Effector memory CD4-positive, alpha-beta T cell (primary cell): ENCODE results near the gene VEZF1.
"Not testable (repeated sequence)": the region's sequence is repeated elsewhere in the genome, so short reads cannot be mapped to it uniquely, and the experiment has no call there.

ENCODE experiments used
- DNase-seq, 3 donors: peaks; one replicate each; pipeline ENCODE4 v3.0.0-alpha.2; 2020
- H3K27ac ChIP-seq: 2 replicates; pipeline ENCODE4 v1.7.0; 2013; ENCODE audit warnings: mild to moderate bottlenecking, low read length, moderate library complexity; ENCODE audit not compliant: insufficient read depth, poor library complexity, severe bottlenecking
- H3K27me3 ChIP-seq: replicated peaks from 2 replicates; pipeline ENCODE4 v1.7.0; 2013; ENCODE audit warnings: mild to moderate bottlenecking, low read length; ENCODE audit not compliant: insufficient read depth, control insufficient read depth, poor library complexity, severe bottlenecking
- H3K36me3 ChIP-seq: 2 replicates; pipeline ENCODE4 v1.7.0; 2013; ENCODE audit warnings: mild to moderate bottlenecking, low read length, moderate library complexity; ENCODE audit not compliant: control insufficient read depth, insufficient read depth
- H3K4me1 ChIP-seq: 2 replicates; pipeline ENCODE4 v1.7.0; 2013; ENCODE audit warnings: low read length, mild to moderate bottlenecking; ENCODE audit not compliant: control insufficient read depth, insufficient read depth, poor library complexity, severe bottlenecking
- H3K4me3 ChIP-seq: 2 replicates; pipeline ENCODE4 v1.7.0; 2013; ENCODE audit warnings: low read length, low read depth, mild to moderate bottlenecking; ENCODE audit not compliant: insufficient read depth, poor library complexity, severe bottlenecking
- H3K9me3 ChIP-seq: 2 replicates; pipeline ENCODE4 v1.7.0; 2013; ENCODE audit warnings: mild to moderate bottlenecking, low read length, moderate library complexity; ENCODE audit not compliant: control insufficient read depth

The VEZF1 gene

DNA sequence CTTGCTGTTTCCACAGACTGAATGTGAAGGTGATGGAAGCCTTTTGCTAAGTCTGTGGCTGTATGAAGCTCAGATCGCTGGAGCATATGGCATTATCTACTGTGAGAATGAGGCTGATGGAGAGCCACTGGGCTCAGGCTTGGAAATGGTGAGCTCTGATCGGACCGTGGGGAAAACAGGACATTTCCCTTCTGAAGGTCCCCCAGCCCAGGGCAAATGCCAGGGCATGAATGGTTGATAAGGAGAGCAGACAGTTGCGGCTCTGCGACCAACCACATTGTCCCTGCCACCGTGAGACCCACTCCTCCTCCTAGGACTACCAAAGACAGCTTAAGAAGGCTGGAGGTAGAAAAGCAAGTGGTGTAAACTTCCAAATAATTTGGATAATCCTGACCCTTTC lies 28.1 kb downstream of the VEZF1 start:
- peaks cover 12% of the 10 kb centered on the region for H3K4me1 ChIP-seq
- H3K27me3 ChIP-seq: peaks cover 5% of the 10 kb centered on the region

GRCh38 chr17:57958391-57958790 lies 29.7 kb downstream of the VEZF1 start:
- not testable (repeated sequence) for DNase-seq, H3K27ac ChIP-seq, H3K4me3 ChIP-seq, H3K36me3 ChIP-seq, H3K27me3 ChIP-seq, H3K9me3 ChIP-seq
- peaks cover 16% of the 10 kb centered on the region for H3K4me1 ChIP-seq

More for the DNA sequence above, 28.1 kb downstream of the VEZF1 start:
- H3K36me3 ChIP-seq: no peaks in the 10 kb centered on the region
- H3K4me3 ChIP-seq: no peak overlapping the region
- no peak for DNase-seq
- no peaks in the 10 kb centered on the region for H3K9me3 ChIP-seq
- no peak overlapping the region for H3K27ac ChIP-seq

- DNase-seq: no peak
- no peak overlapping the region for H3K27ac ChIP-seq
- peaks cover 5% of the 10 kb centered on the region for H3K27me3 ChIP-seq
Measured at GRCh38 chr17:57957886-57958285, 30.2 kb downstream of the VEZF1 start.

GRCh38 chr17:57957120-57957850 lies 30.8 kb downstream of the VEZF1 start:
- H3K4me1 ChIP-seq: peaks cover 16% of the 10 kb centered on the region
- no peak overlapping the region for H3K27ac ChIP-seq
- H3K4me3 ChIP-seq: no peak overlapping the region
- peaks cover 5% of the 10 kb centered on the region for H3K27me3 ChIP-seq
- H3K9me3 ChIP-seq: no peaks in the 10 kb centered on the region
- H3K36me3 ChIP-seq: no peaks in the 10 kb centered on the region
- no peak for DNase-seq

More at GRCh38 chr17:57957886-57958285, 30.2 kb downstream of the VEZF1 start:
- Histone ChIP-seq H3K9me3 (no peaks in the 10 kb centered on the region), H3K4me3 (no peak overlapping the region), H3K4me1 (peaks cover 16% of the 10 kb centered on the region), H3K36me3 (no peaks in the 10 kb centered on the region)

DNA sequence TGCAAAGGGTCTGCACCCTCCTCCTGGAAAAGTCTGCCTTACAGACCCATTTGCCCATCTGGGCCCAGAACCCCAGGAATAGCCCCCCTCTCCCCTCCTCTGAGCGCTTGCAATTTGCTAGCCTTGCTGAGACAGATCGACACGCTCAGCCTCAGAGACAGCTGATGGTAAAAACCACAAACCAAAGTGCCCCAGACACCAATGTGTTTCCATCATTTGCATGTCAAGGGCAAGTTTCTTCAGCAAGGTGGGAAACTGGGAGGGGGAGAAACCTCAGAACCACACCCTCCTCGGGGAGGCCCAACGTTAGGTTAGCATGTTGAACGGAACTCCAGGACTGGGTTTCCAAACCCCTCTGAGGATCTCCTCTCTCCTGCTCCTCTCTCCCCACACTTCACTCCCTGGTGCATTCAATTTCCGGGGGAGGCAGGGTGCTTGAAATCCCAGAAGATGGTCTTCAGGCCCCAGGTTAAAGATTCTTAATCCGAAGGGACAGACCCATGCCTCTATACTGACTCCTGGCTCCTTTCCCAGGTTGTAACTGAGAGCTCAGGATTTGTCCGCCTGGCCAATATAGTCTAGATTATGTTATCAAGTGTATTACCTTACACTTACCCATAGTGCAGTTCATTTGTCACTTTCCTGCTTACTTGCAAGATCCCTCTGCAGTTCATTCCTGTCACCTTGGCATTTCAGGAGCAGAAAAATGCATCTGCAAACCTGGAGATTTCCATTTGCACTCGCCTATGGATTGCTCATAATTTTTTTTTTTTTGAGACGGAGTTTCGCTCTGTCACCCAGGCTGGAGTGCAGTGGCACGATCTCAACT lies 31.5 kb downstream of the VEZF1 start:
- peak; percentile 17 to 25 (median 17) for DNase-seq
- peaks cover 5% of the 10 kb centered on the region for H3K27me3 ChIP-seq
- no peaks in the 10 kb centered on the region for H3K36me3 ChIP-seq
- H3K4me1 ChIP-seq: peaks cover 16% of the 10 kb centered on the region
- peak overlapping the region; percentile 66 for H3K4me3 ChIP-seq
- H3K27ac ChIP-seq: no peak overlapping the region
- H3K9me3 ChIP-seq: no peaks in the 10 kb centered on the region

DNA sequence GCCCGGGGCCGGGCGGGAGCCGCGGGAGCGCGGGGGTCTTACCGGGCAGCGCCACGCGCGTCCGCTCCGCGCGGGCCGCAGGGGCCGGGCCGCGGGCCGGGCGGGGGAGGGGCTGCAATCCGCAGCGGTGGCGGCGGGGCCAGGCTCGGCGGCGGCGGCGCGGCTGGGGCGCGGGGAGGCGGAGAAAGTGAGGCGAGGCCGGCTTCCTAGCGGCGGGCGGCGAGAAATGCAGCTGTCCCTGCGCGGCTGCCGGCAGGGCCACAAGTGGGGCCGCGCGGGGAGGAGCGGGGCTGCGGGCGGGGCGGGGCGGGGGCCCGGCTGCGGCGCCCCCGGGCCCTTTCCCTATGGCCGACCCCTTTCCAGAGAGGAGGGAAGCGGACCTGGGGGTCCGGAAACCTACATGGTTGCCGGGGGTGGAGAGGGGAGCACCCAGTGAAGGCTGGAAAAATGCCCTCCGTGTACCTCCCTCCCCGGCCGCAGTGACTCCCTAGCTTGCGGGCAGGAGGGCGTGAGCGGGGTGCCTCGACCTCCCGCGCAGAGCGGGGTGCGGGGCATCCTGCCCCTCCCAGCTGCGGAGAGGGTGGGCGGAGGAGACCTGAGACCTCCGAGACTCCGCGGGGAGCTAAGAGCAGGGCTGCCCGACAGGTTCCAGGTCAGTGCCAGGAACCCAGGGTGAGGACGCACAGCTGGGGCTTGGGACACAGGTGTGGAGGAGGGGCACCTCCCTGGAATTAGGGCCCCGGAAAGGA lies 32.7 kb downstream of the VEZF1 start, which contains the start of gene CUEDC1:
Gene CUEDC1 (minus strand): TSS at position 230 of the 749 bp plus-strand sequence. CDS start 69,848 bp downstream, outside the sequence.
- DNase-seq: peak; percentile 25 to 46 (median 28)
- Histone ChIP-seq H3K27me3 (peaks cover 5% of the 10 kb centered on the region), H3K9me3 (no peaks in the 10 kb centered on the region), H3K27ac (peak within 1 kb of the TSS; percentile 25), H3K4me1 (peaks cover 16% of the 10 kb centered on the region), H3K36me3 (no peaks in the 10 kb centered on the region), H3K4me3 (peak within 1 kb of the TSS; percentile 66)

GRCh38 chr17:57954397-57955182 lies 33.5 kb downstream of the VEZF1 start:
- no peaks in the 10 kb centered on the region for H3K36me3 ChIP-seq
- peaks cover 16% of the 10 kb centered on the region for H3K4me1 ChIP-seq
- peaks cover 5% of the 10 kb centered on the region for H3K27me3 ChIP-seq
- no peak overlapping the region for H3K4me3 ChIP-seq
- H3K9me3 ChIP-seq: no peaks in the 10 kb centered on the region
- DNase-seq: no peak
- H3K27ac ChIP-seq: no peak overlapping the region

DNA sequence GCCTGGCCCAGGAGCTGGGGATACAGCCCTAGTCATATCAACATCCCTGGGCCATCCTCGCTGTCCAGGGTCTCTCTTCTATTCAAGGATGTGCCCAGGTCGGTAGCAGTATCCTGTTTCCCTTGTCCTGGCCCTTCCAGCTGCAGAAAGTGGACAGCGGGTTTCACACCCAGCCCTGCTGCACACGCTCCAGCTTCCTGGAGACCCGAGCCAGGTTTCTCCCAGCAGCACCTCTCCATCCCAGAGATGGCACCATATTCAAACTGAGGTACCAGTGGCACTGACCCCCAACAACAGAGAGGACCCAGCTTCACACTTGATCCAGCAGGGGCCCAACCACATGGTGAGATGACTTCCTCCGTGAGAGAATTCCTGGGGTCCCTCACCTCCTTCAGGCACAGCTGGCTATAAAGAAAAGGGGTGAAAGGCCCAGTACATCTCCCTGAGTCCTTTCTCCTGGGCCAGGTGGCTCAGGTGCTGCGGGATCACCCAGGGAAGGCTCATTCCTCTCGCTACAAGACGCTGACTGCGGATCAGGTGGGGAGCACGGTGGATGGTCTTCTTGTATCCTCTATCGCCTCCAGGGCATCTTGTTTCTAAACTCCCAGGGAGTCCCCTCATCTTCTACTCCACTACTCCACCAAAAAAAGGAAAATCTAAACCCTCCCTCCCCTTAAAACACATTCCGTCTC lies 34.2 kb downstream of the VEZF1 start:
- Histone ChIP-seq H3K27ac (no peak overlapping the region), H3K9me3 (no peaks in the 10 kb centered on the region), H3K27me3 (peaks cover 5% of the 10 kb centered on the region), H3K4me1 (peaks cover 16% of the 10 kb centered on the region), H3K36me3 (no peaks in the 10 kb centered on the region), H3K4me3 (no peak overlapping the region)
- no peak for DNase-seq

GRCh38 chr17:57953219-57953618 lies 34.8 kb downstream of the VEZF1 start:
- Histone ChIP-seq H3K36me3 (no peaks in the 10 kb centered on the region), H3K4me3 (no peak overlapping the region), H3K4me1 (peaks cover 16% of the 10 kb centered on the region), H3K9me3 (no peaks in the 10 kb centered on the region), H3K27ac (no peak overlapping the region), H3K27me3 (peaks cover 5% of the 10 kb centered on the region)
- DNase-seq: no peak
